Activated T-helper 1 cell treated with anti-CD3 and anti-CD28 coated beads, Interleukin-12 subunit alpha, Interleukin-12 subunit beta, Interleukin-2, Interleukin-4 antibody, amounts not matched to agents 30 ng/mL and 10 ng/mL and 1 ng/mL, durations not matched to agents 14 hours and 24 hours and 36 hours (primary cell): Measurements from ENCODE around the gene CACNG4. TPM values are rescaled to one million over a fixed set of nuclear protein-coding genes. Genes with fewer than 3 reads are reported as not detected.
A peak's percentile ranks its signal among the peaks of the same experiment; 100 is the strongest.

ENCODE experiments used
- DNase-seq: peaks from one replicate; pipeline ENCODE4 v3.0.0; 2021; ENCODE audit warnings: low spot score
- H3K27ac Mint-ChIP-seq: one replicate; pipeline ENCODE4 v1.8.0; 2021; ENCODE audit warnings: mild to moderate bottlenecking, mixed read lengths
- H3K27me3 Mint-ChIP-seq: one replicate; pipeline ENCODE4 v1.8.0; 2022; ENCODE audit warnings: mild to moderate bottlenecking, moderate library complexity, mixed read lengths; ENCODE audit not compliant: insufficient read depth
- H3K36me3 Mint-ChIP-seq: one replicate; pipeline ENCODE4 v1.8.0; 2021; ENCODE audit warnings: low read depth, mixed read lengths
- H3K4me1 Mint-ChIP-seq: one replicate; pipeline ENCODE4 v1.8.0; 2021; ENCODE audit warnings: low read depth, mixed read lengths
- H3K4me3 Mint-ChIP-seq: one replicate; pipeline ENCODE4 v1.8.0; 2021; ENCODE audit warnings: mild to moderate bottlenecking, moderate library complexity, mixed read lengths
- H3K9me3 Mint-ChIP-seq: one replicate; pipeline ENCODE4 v1.8.0; 2021; ENCODE audit warnings: mixed read lengths
- intact Hi-C: fragments of 100-400 bp; cut with micrococcal nuclease; formaldehyde crosslinking; loops from one replicate; pipeline ENCODE4 v1.15.1; 2024
- total RNA-seq: library from RNA; stranded (reverse); gene quantifications from 2 replicates; pipeline ENCODE4 v1.2.3, GENCODE V29; 2022

The CACNG4 gene
- total RNA-seq, 1 donor from 2014 or later = not detected

DNA sequence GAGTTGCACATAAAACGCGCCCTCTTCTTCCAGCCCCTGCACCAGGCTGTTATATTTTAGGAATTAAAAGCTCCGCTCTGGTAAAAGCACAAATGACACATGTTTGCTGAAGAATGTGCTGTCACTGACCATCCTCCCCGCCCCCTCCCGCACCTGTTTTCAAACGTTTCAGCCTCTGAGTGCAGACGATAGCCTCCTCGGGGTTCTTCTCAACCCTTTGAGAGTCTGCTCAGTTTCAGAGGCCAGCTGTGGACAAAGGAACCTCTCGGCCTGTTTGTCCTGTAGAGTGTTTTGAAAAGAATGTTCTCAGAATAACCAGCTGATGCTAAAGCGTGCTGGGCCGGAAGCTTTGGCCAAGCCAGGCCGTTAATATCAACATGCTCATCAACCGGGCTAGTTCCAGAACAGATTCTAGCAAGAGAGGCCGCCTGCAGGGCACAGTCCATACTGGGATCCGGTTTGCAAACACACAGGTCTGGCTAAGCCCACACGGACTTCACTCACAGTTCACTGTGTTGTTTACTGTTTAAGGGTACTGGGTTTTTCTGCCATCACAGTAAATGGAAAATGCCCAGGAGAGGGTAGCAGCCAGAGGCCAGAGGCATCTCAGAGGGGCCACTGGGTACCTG, 6.4 kb upstream of the CACNG4 start:
- DNase-seq = no peak
- Mint-ChIP-seq H3K4me3 (no peak overlapping the region), H3K27me3 (peaks cover 22% of the 10 kb centered on the region), H3K4me1 (no peaks in the 10 kb centered on the region), H3K27ac (no peak overlapping the region), H3K9me3 (no peaks in the 10 kb centered on the region), H3K36me3 (no peaks in the 10 kb centered on the region)
- intact Hi-C loops = no loop called here

DNA sequence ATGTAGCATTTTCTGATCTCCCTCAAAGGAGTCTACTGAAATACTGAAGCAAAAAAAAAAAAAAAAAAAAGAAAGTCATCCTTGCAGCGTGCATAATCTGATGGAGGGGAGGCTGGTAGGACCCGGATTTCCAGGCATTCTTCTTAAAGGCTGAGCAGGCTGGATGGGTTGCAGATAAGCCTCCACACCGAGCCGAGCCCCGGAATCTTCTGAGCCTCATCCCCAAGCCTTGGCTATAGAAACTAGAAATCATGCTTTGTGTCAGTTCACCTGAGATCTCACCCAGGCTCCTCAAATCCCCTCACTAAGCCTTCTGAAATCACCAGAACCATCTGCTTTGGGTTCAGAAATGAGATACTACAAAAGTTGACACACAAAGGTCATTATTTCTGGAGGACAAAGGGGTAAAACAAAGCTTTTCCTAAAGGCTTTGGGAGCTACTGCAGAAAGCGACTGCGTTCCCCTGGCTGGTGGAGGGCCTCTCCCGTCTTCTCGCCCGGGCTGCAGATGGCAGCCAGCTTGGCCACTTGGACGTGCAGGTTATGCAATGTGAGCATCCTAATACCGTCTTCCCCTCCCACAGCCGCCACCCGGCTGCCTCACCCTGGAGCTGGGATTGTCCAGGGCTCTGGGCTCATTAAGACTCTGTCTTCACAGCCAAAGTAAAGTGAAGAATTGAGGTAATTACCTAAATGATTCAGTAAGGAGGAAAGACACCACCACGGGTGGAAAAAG, 4.7 kb upstream of the CACNG4 start:
- Mint-ChIP-seq H3K9me3 (no peaks in the 10 kb centered on the region), H3K36me3 (no peaks in the 10 kb centered on the region)
- intact Hi-C loops = no loop called here

DNA sequence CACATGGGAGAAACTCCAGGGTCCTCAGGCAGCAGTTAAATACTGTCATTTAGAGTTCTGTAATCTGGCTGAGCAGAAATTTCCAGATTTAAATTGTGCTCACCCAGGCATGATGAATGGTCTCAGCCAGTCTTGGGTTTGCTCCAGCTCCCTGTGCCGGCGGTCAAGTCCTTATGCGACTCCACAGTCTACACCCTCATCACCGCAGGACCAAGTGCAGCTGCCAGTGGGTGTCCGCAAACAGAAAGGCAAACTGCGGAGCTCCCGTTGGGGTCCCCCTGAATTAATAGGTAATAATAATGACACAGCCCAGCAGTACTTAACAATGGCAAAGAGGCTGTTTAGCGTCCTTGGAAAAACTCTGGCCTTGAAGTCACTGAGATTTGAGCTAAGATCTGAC, 3.9 kb upstream of the CACNG4 start:
- intact Hi-C loops = no loop called here
- peaks cover 34% of the 10 kb centered on the region for H3K27me3 Mint-ChIP-seq
- no peaks in the 10 kb centered on the region for H3K9me3 Mint-ChIP-seq
- no peak overlapping the region for H3K4me3 Mint-ChIP-seq
- DNase-seq = no peak
- no peaks in the 10 kb centered on the region for H3K4me1 Mint-ChIP-seq
- H3K27ac Mint-ChIP-seq = no peak overlapping the region
- H3K36me3 Mint-ChIP-seq = no peaks in the 10 kb centered on the region

More for the DNA sequence above, 4.7 kb upstream of the CACNG4 start:
- DNase-seq = no peak
- no peaks in the 10 kb centered on the region for H3K4me1 Mint-ChIP-seq
- peaks cover 34% of the 10 kb centered on the region for H3K27me3 Mint-ChIP-seq
- H3K27ac Mint-ChIP-seq = no peak overlapping the region
- no peak overlapping the region for H3K4me3 Mint-ChIP-seq

DNA sequence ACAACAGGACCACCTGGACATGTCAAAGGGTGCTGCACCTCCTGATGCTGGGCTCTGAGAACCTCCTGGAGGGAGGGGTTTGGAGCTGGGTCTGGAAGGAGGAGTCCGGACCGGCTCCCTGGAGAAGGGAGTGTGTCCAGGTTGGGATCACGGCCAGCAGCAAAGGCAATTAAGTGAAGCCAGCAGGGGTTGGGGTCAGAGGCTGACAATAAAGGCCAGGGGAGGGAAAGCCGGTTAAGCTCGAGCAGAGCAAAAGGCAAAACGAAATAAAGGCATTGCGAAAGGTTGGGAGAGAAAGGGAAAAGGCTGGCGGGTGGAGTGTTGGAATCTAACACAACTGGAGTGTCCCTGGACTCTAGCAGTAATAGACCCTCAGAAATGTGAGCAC, 992 bp upstream of the CACNG4 start:
- Mint-ChIP-seq H3K4me3 (peak overlapping the region; percentile 30), H3K4me1 (no peaks in the 10 kb centered on the region), H3K9me3 (no peaks in the 10 kb centered on the region), H3K36me3 (no peaks in the 10 kb centered on the region), H3K27me3 (peaks cover 55% of the 10 kb centered on the region), H3K27ac (no peak overlapping the region)
- intact Hi-C loops = no loop called here
- no peak for DNase-seq

DNA sequence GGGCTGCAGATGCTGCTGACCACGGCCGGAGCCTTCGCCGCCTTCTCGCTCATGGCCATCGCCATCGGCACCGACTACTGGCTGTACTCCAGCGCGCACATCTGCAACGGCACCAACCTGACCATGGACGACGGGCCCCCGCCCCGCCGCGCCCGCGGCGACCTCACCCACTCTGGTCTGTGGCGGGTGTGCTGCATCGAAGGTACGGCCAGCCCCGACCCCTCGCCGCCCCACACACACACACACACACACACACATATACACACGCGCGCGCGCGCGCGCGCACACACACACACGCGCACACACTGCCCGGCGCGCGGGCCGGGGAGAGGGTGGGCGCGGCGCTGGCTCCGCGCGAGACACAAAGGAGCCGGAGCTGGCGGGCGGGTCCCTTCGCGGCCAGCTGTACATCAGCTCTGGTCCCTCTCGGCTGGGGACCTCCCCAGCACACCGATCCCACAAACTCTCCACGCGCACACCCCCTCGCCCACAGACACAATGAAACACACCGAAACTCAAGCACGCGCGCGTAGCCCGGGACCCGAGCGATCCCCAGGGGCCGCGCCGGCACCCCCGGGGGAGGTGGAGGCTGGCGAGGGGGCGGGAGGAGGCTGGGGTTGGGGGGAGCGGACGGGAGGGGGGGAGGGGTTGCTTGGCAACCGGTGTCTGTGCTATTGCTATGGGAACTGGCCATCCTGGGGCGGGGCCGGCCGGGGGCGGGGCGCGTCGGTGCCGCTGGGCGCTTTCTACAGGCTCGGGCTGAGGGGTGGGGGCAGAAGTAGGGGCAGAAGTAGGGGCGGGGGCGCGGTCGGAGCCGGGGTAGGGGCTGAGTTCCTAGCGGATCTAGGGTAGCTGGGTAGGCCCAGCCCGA, 658 bp downstream of the CACNG4 start:
- intact Hi-C loops = no loop called here
- no peaks in the 10 kb centered on the region for H3K36me3 Mint-ChIP-seq
- no peak for DNase-seq
- H3K4me1 Mint-ChIP-seq = no peaks in the 10 kb centered on the region
- peaks cover 51% of the 10 kb centered on the region for H3K27me3 Mint-ChIP-seq
- no peaks in the 10 kb centered on the region for H3K9me3 Mint-ChIP-seq
- no peak overlapping the region for H3K4me3 Mint-ChIP-seq
- no peak overlapping the region for H3K27ac Mint-ChIP-seq

DNA sequence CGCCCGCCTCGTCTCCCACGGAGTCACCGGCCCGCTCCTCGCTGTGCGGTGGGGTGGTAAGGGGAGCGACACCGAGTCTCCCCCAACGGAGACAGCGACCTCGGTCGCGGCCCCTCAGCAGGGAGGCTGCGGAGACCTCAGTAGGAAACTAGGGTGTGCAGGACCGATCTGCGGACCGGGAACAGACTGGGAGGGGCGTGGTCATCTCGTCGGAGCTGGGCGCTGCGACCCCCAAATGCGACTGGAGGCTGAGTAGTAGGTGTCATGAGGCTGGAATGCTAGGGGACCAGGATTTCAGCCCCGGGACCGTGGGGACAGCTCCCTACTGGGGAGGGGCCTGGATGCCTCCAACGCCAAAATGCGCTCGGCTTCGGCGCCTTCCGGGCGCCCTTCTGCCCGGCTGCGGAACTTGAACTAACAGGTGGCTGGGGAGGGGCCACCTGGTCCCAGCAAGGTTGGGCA, 1.3 kb downstream of the CACNG4 start:
- H3K36me3 Mint-ChIP-seq = no peaks in the 10 kb centered on the region

DNA sequence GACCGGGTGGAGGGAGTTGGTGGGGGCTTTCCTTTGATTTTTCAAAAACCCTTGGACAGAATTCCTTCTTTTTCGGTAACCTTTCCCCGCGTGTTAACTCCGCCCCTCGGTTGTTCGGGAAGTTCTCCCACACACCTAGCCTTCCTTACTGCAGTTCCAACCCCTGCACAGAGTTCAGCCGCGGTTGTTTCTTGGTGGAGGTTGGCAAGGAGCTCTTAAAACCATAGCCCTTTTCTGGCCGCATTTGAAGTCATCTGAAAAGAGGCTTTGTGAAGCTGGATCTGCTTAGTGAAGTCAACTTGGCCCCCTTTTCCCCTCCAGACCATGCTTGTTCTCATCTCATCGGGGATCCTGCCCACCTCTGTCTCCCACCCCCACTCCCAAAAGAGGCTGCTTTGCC, 1.8 kb downstream of the CACNG4 start:
- H3K27me3 Mint-ChIP-seq = peaks cover 51% of the 10 kb centered on the region
- H3K4me3 Mint-ChIP-seq = peak overlapping the region; percentile 58
- no peaks in the 10 kb centered on the region for H3K4me1 Mint-ChIP-seq
- intact Hi-C loops = no loop called here
- H3K27ac Mint-ChIP-seq = no peak overlapping the region
- DNase-seq = no peak
- H3K36me3 Mint-ChIP-seq = no peaks in the 10 kb centered on the region
- H3K9me3 Mint-ChIP-seq = no peaks in the 10 kb centered on the region

More for the DNA sequence above, 1.3 kb downstream of the CACNG4 start:
- Mint-ChIP-seq H3K9me3 (no peaks in the 10 kb centered on the region), H3K27ac (no peak overlapping the region), H3K4me3 (peak overlapping the region; percentile 58), H3K4me1 (no peaks in the 10 kb centered on the region), H3K27me3 (peaks cover 51% of the 10 kb centered on the region)
- no peak for DNase-seq
- intact Hi-C loops = no loop called here

DNA sequence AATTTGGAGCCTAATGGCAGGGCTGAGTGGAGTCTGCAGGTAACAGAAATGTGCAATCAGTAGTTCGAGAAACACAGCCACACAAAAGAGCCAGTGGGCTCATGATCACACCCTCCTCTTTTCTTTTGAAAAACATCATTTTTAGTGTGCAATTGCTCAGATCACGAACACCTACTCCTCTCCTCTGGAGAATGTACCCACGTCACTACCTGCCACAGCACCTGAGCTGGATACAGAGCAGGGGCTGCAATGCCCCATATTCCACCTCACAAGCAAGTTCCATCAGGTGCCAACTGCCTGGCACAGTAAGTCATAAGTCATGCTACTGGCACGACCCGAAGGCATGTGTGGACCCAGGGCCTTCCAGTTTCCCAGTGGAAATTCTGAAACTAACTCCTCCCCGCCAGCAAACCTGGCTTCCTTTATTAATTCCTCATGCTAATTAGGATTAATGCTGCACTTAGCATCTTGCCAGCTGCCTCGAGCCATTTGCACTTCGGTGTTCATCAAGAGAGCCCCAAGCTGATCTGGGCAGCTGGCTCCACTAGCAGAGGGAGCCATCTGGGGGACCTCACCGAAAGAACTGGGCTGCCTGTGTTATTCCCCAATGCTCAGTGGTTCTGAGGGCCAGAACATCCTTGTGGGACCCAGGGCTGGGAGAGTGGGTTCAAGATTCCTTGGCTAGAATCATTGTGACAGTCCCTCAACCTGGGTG, 2.4 kb downstream of the CACNG4 start:
- peaks cover 48% of the 10 kb centered on the region for H3K27me3 Mint-ChIP-seq
- peak overlapping the region; percentile 58 for H3K4me3 Mint-ChIP-seq
- H3K9me3 Mint-ChIP-seq = no peaks in the 10 kb centered on the region
- no peaks in the 10 kb centered on the region for H3K4me1 Mint-ChIP-seq
- intact Hi-C loops = no loop called here
- no peaks in the 10 kb centered on the region for H3K36me3 Mint-ChIP-seq
- no peak overlapping the region for H3K27ac Mint-ChIP-seq
- no peak for DNase-seq

DNA sequence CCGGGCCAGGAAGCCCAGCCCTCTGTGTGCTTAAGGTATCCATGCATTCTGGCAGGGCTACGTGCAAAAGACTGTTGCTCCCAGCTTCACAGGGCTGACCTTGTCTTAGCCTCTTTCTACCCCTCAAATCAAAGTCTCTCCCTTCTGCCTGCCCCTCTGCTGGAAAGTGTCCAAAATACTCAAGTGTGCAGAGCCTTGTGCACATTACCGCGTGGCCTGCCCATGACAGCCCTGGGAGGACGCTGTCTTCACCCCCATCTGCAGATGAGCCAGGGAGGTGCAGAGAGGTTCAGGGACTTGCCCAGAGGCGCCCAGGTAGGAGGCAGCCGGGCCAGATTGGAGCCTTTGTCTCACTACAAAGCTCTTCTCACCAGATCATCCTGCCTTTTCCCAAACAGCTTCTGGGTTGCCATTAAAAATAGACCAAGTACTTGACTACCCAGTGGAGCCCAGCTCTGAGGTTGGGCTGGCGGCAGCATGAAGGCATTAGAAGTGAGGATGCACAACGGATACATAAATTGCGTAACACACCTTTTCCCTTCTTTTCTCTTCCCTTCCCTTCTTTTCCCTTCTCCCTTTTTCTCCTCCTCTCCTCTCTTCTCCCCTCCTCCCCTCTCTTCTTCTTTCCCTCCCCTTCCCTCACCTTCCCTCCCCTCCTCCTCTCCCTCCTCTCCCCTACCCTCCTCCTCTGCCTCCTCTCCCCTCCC, 3.5 kb downstream of the CACNG4 start:
- Mint-ChIP-seq H3K9me3 (no peaks in the 10 kb centered on the region), H3K36me3 (no peaks in the 10 kb centered on the region), H3K27me3 (peaks cover 38% of the 10 kb centered on the region), H3K4me3 (no peak overlapping the region), H3K27ac (no peak overlapping the region), H3K4me1 (no peaks in the 10 kb centered on the region)
- no peak for DNase-seq
- intact Hi-C loops = no loop called here

DNA sequence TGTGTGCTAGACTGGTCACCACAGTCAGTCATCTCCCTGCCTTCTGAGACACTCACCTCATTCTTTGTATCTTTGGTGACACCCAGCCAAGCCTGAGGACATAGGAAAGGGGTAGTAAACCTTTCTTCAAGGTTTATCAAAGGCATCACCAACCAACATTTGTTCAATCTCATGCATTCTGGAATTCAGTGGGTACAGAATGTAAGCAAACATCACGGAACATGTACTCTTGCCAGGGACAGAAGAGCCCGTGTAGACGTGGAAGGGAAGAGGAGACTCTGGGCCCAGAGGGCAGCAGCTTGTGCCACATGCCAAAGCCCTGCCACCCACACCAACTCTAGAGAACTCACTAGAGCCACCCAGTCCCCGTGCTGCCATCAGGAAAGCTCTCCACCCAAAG, 4.4 kb downstream of the CACNG4 start:
- no peaks in the 10 kb centered on the region for H3K36me3 Mint-ChIP-seq
- H3K9me3 Mint-ChIP-seq = no peaks in the 10 kb centered on the region
- H3K4me1 Mint-ChIP-seq = no peaks in the 10 kb centered on the region
- no peak overlapping the region for H3K4me3 Mint-ChIP-seq
- H3K27ac Mint-ChIP-seq = no peak overlapping the region
- peaks cover 29% of the 10 kb centered on the region for H3K27me3 Mint-ChIP-seq
- intact Hi-C loops = no loop called here
- no peak for DNase-seq

DNA sequence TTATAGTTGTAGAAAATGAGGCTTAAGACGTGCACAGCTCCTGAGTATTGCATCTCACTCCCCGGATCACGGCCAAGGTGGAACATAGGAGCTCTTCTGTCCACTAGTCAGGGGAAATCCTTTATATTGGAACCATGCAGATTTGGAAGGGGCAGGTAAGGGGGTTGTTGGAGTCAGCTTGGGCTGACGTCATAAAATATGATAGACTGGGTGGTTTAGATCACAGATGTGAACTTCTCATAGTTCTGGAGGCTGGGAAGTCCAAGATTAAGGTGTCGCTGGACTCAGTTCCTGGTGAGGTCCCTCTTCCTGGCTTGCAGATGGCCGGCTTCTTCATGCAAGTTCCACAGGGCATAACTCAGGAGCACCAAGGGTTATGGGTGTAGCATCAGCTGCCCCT, 5.6 kb downstream of the CACNG4 start:
- Mint-ChIP-seq H3K4me3 (no peak overlapping the region), H3K9me3 (no peaks in the 10 kb centered on the region), H3K27me3 (peaks cover 26% of the 10 kb centered on the region), H3K27ac (no peak overlapping the region), H3K36me3 (no peaks in the 10 kb centered on the region), H3K4me1 (no peaks in the 10 kb centered on the region)
- no peak for DNase-seq
- intact Hi-C loops = no loop called here

DNA sequence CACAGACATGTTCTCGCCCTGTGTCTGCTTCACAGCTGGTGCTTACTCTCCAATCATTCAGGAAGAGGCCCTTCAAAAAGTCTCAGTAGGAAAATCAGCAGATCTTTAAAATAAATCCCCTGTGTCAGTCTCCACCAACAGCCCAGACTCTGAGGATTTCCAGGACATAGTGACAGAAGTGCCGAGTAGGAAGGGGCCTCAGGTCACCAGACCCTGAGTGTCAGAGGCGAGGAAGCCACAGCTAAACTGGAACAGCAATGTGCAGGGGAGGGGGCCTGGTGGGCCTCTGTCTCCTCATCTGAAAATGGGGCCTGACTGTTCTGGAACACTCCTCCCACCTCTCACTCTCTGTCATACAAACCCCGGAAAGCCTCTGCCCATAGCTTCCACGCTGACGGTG, 6.3 kb downstream of the CACNG4 start:
- Mint-ChIP-seq H3K27me3 (peaks cover 30% of the 10 kb centered on the region), H3K27ac (no peak overlapping the region), H3K36me3 (no peaks in the 10 kb centered on the region), H3K9me3 (no peaks in the 10 kb centered on the region), H3K4me3 (no peak overlapping the region), H3K4me1 (no peaks in the 10 kb centered on the region)
- intact Hi-C loops = no loop called here
- no peak for DNase-seq
